Natural killer cell (primary cell): ENCODE data around the gene USP48. TPM values are rescaled to one million over a fixed set of nuclear protein-coding genes. Genes with fewer than 3 reads are reported as not detected.

ENCODE experiments used
- ATAC-seq, 3 donors: fragments of 150-1000 bp in 2 of 3; fragments of 200-7000 bp in 1 of 3; cut with Tn5 transposase; 1 replicate in 1 of 3; 2 replicates in 2 of 3; pipeline ENCODE4 v1.10.0; 2021; ENCODE audit warnings: mild to moderate bottlenecking in 2 of 3, moderate library complexity in 2 of 3
- DNase-seq, 2 donors: peaks; one replicate each; pipeline versions ENCODE4 v3.0.0 to v3.0.0-alpha.2; 2013 to 2021; ENCODE audit warnings: mixed read lengths in 1 of 2
- H3K27ac ChIP-seq: one replicate; pipeline ENCODE4 v1.5.1; 2013; ENCODE audit warnings: mild to moderate bottlenecking, low read length
- H3K27me3 ChIP-seq: one replicate; pipeline ENCODE4 v1.6.1; 2013; ENCODE audit warnings: low read length; ENCODE audit not compliant: control insufficient read depth, insufficient read depth
- H3K36me3 ChIP-seq: one replicate; pipeline ENCODE4 v1.6.1; 2013; ENCODE audit warnings: low read length; ENCODE audit not compliant: control insufficient read depth, insufficient read depth
- H3K4me1 ChIP-seq: one replicate; pipeline ENCODE4 v1.6.1; 2013; ENCODE audit warnings: low read length; ENCODE audit not compliant: control insufficient read depth, insufficient read depth
- H3K4me3 ChIP-seq: one replicate; pipeline ENCODE4 v1.5.1; 2013; ENCODE audit warnings: low read length
- H3K9me3 ChIP-seq: one replicate; pipeline ENCODE4 v1.6.1; 2013; ENCODE audit warnings: low read length; ENCODE audit not compliant: control insufficient read depth, insufficient read depth
- H3K27ac Mint-ChIP-seq, 2 donors: one replicate each; pipeline ENCODE4 v1.8.0; 2022; ENCODE audit warnings: mild to moderate bottlenecking in 2 of 2, mixed read lengths in 2 of 2, moderate library complexity in 1 of 2
- H3K27me3 Mint-ChIP-seq, 2 donors: one replicate each; pipeline ENCODE4 v1.8.0; 2022; ENCODE audit warnings: low read depth in 2 of 2, mixed read lengths in 2 of 2
- H3K36me3 Mint-ChIP-seq: one replicate; pipeline ENCODE4 v1.8.0; 2022; ENCODE audit warnings: mixed read lengths
- H3K4me1 Mint-ChIP-seq, 2 donors: one replicate each; pipeline ENCODE4 v1.8.0; 2022; ENCODE audit warnings: mixed read lengths in 2 of 2
- H3K4me3 Mint-ChIP-seq: one replicate; pipeline ENCODE4 v1.8.0; 2022; ENCODE audit warnings: mild to moderate bottlenecking, moderate library complexity, mixed read lengths
- H3K9me3 Mint-ChIP-seq, 2 donors: one replicate each; pipeline ENCODE4 v1.8.0; 2022; ENCODE audit warnings: mixed read lengths in 2 of 2
- WGBS: methylation state at CpG from one replicate; pipeline ENCODE4 v1.1.7; 2013; ENCODE audit warnings: missing lambda C conversion rate; ENCODE audit not compliant: insufficient coverage; 5-methylcytosine and 5-hydroxymethylcytosine counted together
- intact Hi-C: fragments of 100-400 bp; cut with micrococcal nuclease; formaldehyde crosslinking; loops from one replicate; pipeline ENCODE4 v1.14.2; 2022
- total RNA-seq, 4 donors: library from RNA; stranded (reverse); fragments of 120-200 nt in 1 of 4; gene quantifications; one replicate each; pipeline versions ENCODE4 v1.2.3 to v1.2.4, GENCODE V29; 2013 to 2022
- TF ChIP-seq, protein P1 (sequence below): fragments of 200-600 bp; IDR thresholded peaks from one replicate; pipeline ENCODE4 v1.8.0; 2022; ENCODE audit warnings: antibody characterized with exemption

Gene USP48
- total RNA-seq, 3 donors from 2014 or later (not counting 1 experiment from before 2014, with no cell fraction given): 71.4 to 127 (median 90.5) TPM

DNA sequence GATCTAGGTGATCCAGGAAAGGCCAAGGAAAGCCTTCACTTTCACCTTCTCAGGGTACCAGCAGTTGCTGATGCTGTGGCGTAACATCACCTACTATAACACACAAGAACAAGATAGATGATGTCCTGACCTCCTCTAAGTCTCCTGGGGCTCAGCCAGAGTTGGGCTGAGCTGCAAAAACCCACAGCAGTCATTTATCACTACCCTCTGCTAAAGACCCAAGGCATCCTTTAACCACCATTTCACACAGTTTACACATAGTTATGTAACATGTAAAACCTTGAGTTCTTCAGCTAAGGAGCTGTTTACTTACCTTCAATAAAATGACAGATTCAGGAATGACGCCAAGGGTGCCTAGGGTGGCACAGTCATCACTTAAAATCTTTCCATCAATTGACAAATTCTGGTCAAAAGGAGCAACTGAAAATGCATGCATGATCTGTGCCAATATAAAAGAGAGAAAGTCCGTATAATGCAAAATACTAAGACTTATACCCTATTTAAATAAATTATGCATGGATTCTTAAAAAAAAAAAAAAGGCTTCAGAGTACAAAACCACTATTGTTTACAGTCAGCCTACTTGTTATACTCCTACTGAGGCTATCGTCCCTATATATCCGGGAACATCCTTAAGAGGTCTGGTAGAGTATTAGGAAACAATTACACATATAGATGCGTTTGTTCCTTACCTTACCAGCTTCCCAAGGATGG is 93.1 kb downstream of the USP48 start:
- ATAC-seq (no peak), DNase-seq (no peak)
- TF ChIP-seq, protein P1, sequence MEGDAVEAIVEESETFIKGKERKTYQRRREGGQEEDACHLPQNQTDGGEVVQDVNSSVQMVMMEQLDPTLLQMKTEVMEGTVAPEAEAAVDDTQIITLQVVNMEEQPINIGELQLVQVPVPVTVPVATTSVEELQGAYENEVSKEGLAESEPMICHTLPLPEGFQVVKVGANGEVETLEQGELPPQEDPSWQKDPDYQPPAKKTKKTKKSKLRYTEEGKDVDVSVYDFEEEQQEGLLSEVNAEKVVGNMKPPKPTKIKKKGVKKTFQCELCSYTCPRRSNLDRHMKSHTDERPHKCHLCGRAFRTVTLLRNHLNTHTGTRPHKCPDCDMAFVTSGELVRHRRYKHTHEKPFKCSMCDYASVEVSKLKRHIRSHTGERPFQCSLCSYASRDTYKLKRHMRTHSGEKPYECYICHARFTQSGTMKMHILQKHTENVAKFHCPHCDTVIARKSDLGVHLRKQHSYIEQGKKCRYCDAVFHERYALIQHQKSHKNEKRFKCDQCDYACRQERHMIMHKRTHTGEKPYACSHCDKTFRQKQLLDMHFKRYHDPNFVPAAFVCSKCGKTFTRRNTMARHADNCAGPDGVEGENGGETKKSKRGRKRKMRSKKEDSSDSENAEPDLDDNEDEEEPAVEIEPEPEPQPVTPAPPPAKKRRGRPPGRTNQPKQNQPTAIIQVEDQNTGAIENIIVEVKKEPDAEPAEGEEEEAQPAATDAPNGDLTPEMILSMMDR: no peak
- intact Hi-C loops: no loop called here
- Mint-ChIP-seq H3K9me3 (no peaks in the 10 kb centered on the region), H3K4me1 (no peaks in the 10 kb centered on the region), H3K36me3 (peaks cover 54% of the 10 kb centered on the region), H3K27me3 (no peaks in the 10 kb centered on the region), H3K27ac (no peak overlapping the region), H3K4me3 (no peak overlapping the region)
- H3K4me3 ChIP-seq: no peak overlapping the region
- peaks cover 70% of the 10 kb centered on the region for H3K36me3 ChIP-seq
- no peak overlapping the region for H3K27ac ChIP-seq
- no peaks in the 10 kb centered on the region for H3K9me3 ChIP-seq
- 100% methylated on average over 2 of the region's 6 CpGs for WGBS
- H3K4me1 ChIP-seq: no peaks in the 10 kb centered on the region
- no peaks in the 10 kb centered on the region for H3K27me3 ChIP-seq

DNA sequence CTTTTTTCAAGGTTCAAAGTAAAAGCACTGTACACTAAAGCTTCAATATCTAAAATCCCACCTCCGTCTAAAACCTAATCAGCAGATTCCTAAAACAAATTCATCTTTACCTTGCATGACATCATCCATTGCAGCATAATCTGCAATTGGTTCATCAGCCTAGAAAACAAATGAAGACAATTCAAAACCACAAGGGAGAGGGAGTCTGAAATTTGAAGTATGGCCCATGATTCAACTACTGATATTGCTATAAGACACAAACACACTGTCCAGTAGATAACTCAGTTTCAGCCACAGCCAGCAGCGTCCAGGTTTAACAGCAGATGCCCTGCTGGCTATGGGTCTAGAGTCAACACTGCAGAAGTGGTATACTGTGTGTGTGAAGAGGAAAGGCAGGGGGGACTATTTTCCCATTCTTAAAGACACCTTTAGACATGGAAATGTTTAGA is 95.8 kb downstream of the USP48 start:
- no peak overlapping the region for H3K4me3 ChIP-seq
- no peak for DNase-seq
- no peaks in the 10 kb centered on the region for H3K27me3 ChIP-seq
- H3K36me3 ChIP-seq: peaks cover 55% of the 10 kb centered on the region
- no peaks in the 10 kb centered on the region for H3K27me3 Mint-ChIP-seq
- intact Hi-C loops: no loop called here
- 100% methylated on average over 1 of the region's 2 CpGs for WGBS
- H3K36me3 Mint-ChIP-seq: peaks cover 53% of the 10 kb centered on the region
- no peak overlapping the region for H3K27ac Mint-ChIP-seq
- no peak overlapping the region for H3K4me3 Mint-ChIP-seq
- no peaks in the 10 kb centered on the region for H3K9me3 ChIP-seq
- no peaks in the 10 kb centered on the region for H3K9me3 Mint-ChIP-seq
- ATAC-seq: no peak
- TF ChIP-seq, protein P1: no peak
- H3K27ac ChIP-seq: no peak overlapping the region
- H3K4me1 Mint-ChIP-seq: no peaks in the 10 kb centered on the region
- H3K4me1 ChIP-seq: no peaks in the 10 kb centered on the region

GRCh38 chr1:21685946-21686678 is 96.8 kb downstream of the USP48 start:
- no peak overlapping the region for H3K4me3 Mint-ChIP-seq
- H3K27ac Mint-ChIP-seq: no peak overlapping the region
- Histone ChIP-seq H3K36me3 (peaks cover 55% of the 10 kb centered on the region), H3K27me3 (no peaks in the 10 kb centered on the region), H3K4me1 (no peaks in the 10 kb centered on the region), H3K4me3 (no peak overlapping the region), H3K9me3 (no peaks in the 10 kb centered on the region), H3K27ac (no peak overlapping the region)
- TF ChIP-seq, protein P1: no peak
- DNase-seq (no peak), ATAC-seq (no peak)
- no peaks in the 10 kb centered on the region for H3K27me3 Mint-ChIP-seq
- H3K36me3 Mint-ChIP-seq: peaks cover 50% of the 10 kb centered on the region
- no peaks in the 10 kb centered on the region for H3K9me3 Mint-ChIP-seq
- H3K4me1 Mint-ChIP-seq: no peaks in the 10 kb centered on the region
- intact Hi-C loops: no loop called here
- WGBS: 100% methylated on average over 3 of the region's 4 CpGs
